ENCODE results near the gene PAPPA2. TPM values are rescaled to one million over a fixed set of nuclear protein-coding genes. Genes with fewer than 3 reads are reported as not detected.

Gene PAPPA2
- total RNA-seq, 2 experiments from 2014 or later, result 0.19 to 0.37 TPM

- no peak overlapping the region for H3K27ac Mint-ChIP-seq
Observed at GRCh38 chr1:176775378-176775777, 312.4 kb downstream of the PAPPA2 start.

GRCh38 chr1:176775996-176776395 lies 313.0 kb downstream of the PAPPA2 start:
- intact Hi-C loops (cut with micrococcal nuclease), result no loop called here
- Mint-ChIP-seq H3K9me3 (no peaks in the 10 kb centered on the region), H3K27ac (no peak overlapping the region), H3K4me3 (no peak overlapping the region), H3K36me3 (ENCODE audit: low read depth) (no peaks in the 10 kb centered on the region), H3K4me1 (ENCODE audit: low read depth) (no peaks in the 10 kb centered on the region), H3K27me3 (ENCODE audit: low read depth) (no peaks in the 10 kb centered on the region)
- no peak for DNase-seq
- CTCF ChIA-PET, result no interaction called here

More at GRCh38 chr1:176775378-176775777, 312.4 kb downstream of the PAPPA2 start:
- intact Hi-C loops (cut with micrococcal nuclease), result no loop called here
- no peak for DNase-seq
- H3K4me3 Mint-ChIP-seq, result no peak overlapping the region
- no peaks in the 10 kb centered on the region for H3K27me3 Mint-ChIP-seq (ENCODE audit: low read depth)
- no peaks in the 10 kb centered on the region for H3K36me3 Mint-ChIP-seq (ENCODE audit: low read depth)
- no peaks in the 10 kb centered on the region for H3K4me1 Mint-ChIP-seq (ENCODE audit: low read depth)
- no peaks in the 10 kb centered on the region for H3K9me3 Mint-ChIP-seq
- CTCF ChIA-PET, result no interaction called here

GRCh38 chr1:176778056-176778455 lies 315.1 kb downstream of the PAPPA2 start:
- H3K36me3 Mint-ChIP-seq (ENCODE audit: low read depth), result no peaks in the 10 kb centered on the region
- DNase-seq, result no peak
- no peaks in the 10 kb centered on the region for H3K4me1 Mint-ChIP-seq (ENCODE audit: low read depth)
- H3K27ac Mint-ChIP-seq, result no peak overlapping the region
- CTCF ChIA-PET, result interaction anchor here (0.6 kb wide), 1 partner anchor 119 kb away, joined by 3 read pairs; no protein-coding TSS in a partner anchor
- H3K9me3 Mint-ChIP-seq, result no peaks in the 10 kb centered on the region
- H3K4me3 Mint-ChIP-seq, result no peak overlapping the region
- no peaks in the 10 kb centered on the region for H3K27me3 Mint-ChIP-seq (ENCODE audit: low read depth)
- intact Hi-C loops (cut with micrococcal nuclease), result no loop called here

- no peak for DNase-seq
- Mint-ChIP-seq H3K4me3 (no peak overlapping the region), H3K27ac (no peak overlapping the region), H3K9me3 (no peaks in the 10 kb centered on the region), H3K36me3 (ENCODE audit: low read depth) (no peaks in the 10 kb centered on the region), H3K4me1 (ENCODE audit: low read depth) (no peaks in the 10 kb centered on the region), H3K27me3 (ENCODE audit: low read depth) (no peaks in the 10 kb centered on the region)
- intact Hi-C loops (cut with micrococcal nuclease), result no loop called here
- CTCF ChIA-PET, result no interaction called here
Observed at GRCh38 chr1:176779992-176780328, 317.0 kb downstream of the PAPPA2 start.

GRCh38 chr1:176783309-176783708 lies 320.3 kb downstream of the PAPPA2 start:
- no peak overlapping the region for H3K4me3 Mint-ChIP-seq
- H3K27ac Mint-ChIP-seq, result no peak overlapping the region
- H3K36me3 Mint-ChIP-seq (ENCODE audit: low read depth), result no peaks in the 10 kb centered on the region
- CTCF ChIA-PET, result no interaction called here
- no peaks in the 10 kb centered on the region for H3K4me1 Mint-ChIP-seq (ENCODE audit: low read depth)
- no peak for DNase-seq
- no peaks in the 10 kb centered on the region for H3K9me3 Mint-ChIP-seq
- intact Hi-C loops (cut with micrococcal nuclease), result no loop called here
- H3K27me3 Mint-ChIP-seq (ENCODE audit: low read depth), result no peaks in the 10 kb centered on the region

GRCh38 chr1:176785056-176785455 lies 322.1 kb downstream of the PAPPA2 start:
- H3K4me1 Mint-ChIP-seq (ENCODE audit: low read depth), result no peaks in the 10 kb centered on the region
- intact Hi-C loops (cut with micrococcal nuclease), result no loop called here

GRCh38 chr1:176785791-176786190 lies 322.8 kb downstream of the PAPPA2 start:
- no peaks in the 10 kb centered on the region for H3K36me3 Mint-ChIP-seq (ENCODE audit: low read depth)
- no peaks in the 10 kb centered on the region for H3K9me3 Mint-ChIP-seq
- no peak overlapping the region for H3K4me3 Mint-ChIP-seq
- no peaks in the 10 kb centered on the region for H3K27me3 Mint-ChIP-seq (ENCODE audit: low read depth)
- CTCF ChIA-PET, result no interaction called here
- H3K4me1 Mint-ChIP-seq (ENCODE audit: low read depth), result no peaks in the 10 kb centered on the region
- H3K27ac Mint-ChIP-seq, result no peak overlapping the region
- intact Hi-C loops (cut with micrococcal nuclease), result no loop called here
- no peak for DNase-seq

More at GRCh38 chr1:176785056-176785455, 322.1 kb downstream of the PAPPA2 start:
- H3K9me3 Mint-ChIP-seq, result no peaks in the 10 kb centered on the region
- H3K36me3 Mint-ChIP-seq (ENCODE audit: low read depth), result no peaks in the 10 kb centered on the region
- DNase-seq, result no peak
- H3K4me3 Mint-ChIP-seq, result no peak overlapping the region
- CTCF ChIA-PET, result no interaction called here
- H3K27ac Mint-ChIP-seq, result no peak overlapping the region
- no peaks in the 10 kb centered on the region for H3K27me3 Mint-ChIP-seq (ENCODE audit: low read depth)

GRCh38 chr1:176786274-176786673 lies 323.3 kb downstream of the PAPPA2 start:
- no peaks in the 10 kb centered on the region for H3K4me1 Mint-ChIP-seq (ENCODE audit: low read depth)
- H3K36me3 Mint-ChIP-seq (ENCODE audit: low read depth), result no peaks in the 10 kb centered on the region
- no peaks in the 10 kb centered on the region for H3K9me3 Mint-ChIP-seq
- H3K4me3 Mint-ChIP-seq, result no peak overlapping the region
- DNase-seq, result no peak
- intact Hi-C loops (cut with micrococcal nuclease), result no loop called here
- H3K27me3 Mint-ChIP-seq (ENCODE audit: low read depth), result no peaks in the 10 kb centered on the region
- CTCF ChIA-PET, result no interaction called here
- H3K27ac Mint-ChIP-seq, result no peak overlapping the region

- no peak for DNase-seq
- intact Hi-C loops (cut with micrococcal nuclease), result no loop called here
- Mint-ChIP-seq H3K27me3 (ENCODE audit: low read depth) (no peaks in the 10 kb centered on the region), H3K4me1 (ENCODE audit: low read depth) (no peaks in the 10 kb centered on the region), H3K4me3 (no peak overlapping the region), H3K27ac (no peak overlapping the region), H3K9me3 (peaks cover 1% of the 10 kb centered on the region), H3K36me3 (ENCODE audit: low read depth) (no peaks in the 10 kb centered on the region)
- CTCF ChIA-PET, result no interaction called here
Observed at GRCh38 chr1:176789571-176790090, 326.7 kb downstream of the PAPPA2 start.

GRCh38 chr1:176790786-176791185 lies 327.8 kb downstream of the PAPPA2 start:
- Mint-ChIP-seq H3K9me3 (peaks cover 1% of the 10 kb centered on the region), H3K4me1 (ENCODE audit: low read depth) (no peaks in the 10 kb centered on the region), H3K36me3 (ENCODE audit: low read depth) (no peaks in the 10 kb centered on the region), H3K4me3 (no peak overlapping the region), H3K27ac (no peak overlapping the region), H3K27me3 (ENCODE audit: low read depth) (no peaks in the 10 kb centered on the region)
- intact Hi-C loops (cut with micrococcal nuclease), result no loop called here
- CTCF ChIA-PET, result interaction anchor here (1.0 kb wide), 1 partner anchor 11 kb away, joined by 3 read pairs; no protein-coding TSS in a partner anchor
- DNase-seq, result no peak

GRCh38 chr1:176791906-176792305 lies 328.9 kb downstream of the PAPPA2 start:
- H3K9me3 Mint-ChIP-seq, result peaks cover 1% of the 10 kb centered on the region
- no peak for DNase-seq
- intact Hi-C loops (cut with micrococcal nuclease), result no loop called here
- CTCF ChIA-PET, result interaction anchor here (1.0 kb wide), 1 partner anchor 10 kb away, joined by 3 read pairs; no protein-coding TSS in a partner anchor
- no peaks in the 10 kb centered on the region for H3K27me3 Mint-ChIP-seq (ENCODE audit: low read depth)
- H3K4me3 Mint-ChIP-seq, result no peak overlapping the region
- no peaks in the 10 kb centered on the region for H3K36me3 Mint-ChIP-seq (ENCODE audit: low read depth)
- H3K4me1 Mint-ChIP-seq (ENCODE audit: low read depth), result no peaks in the 10 kb centered on the region
- no peak overlapping the region for H3K27ac Mint-ChIP-seq

- no peak overlapping the region for H3K4me3 Mint-ChIP-seq
- no peak for DNase-seq
- intact Hi-C loops (cut with micrococcal nuclease), result no loop called here
- H3K4me1 Mint-ChIP-seq (ENCODE audit: low read depth), result no peaks in the 10 kb centered on the region
- H3K36me3 Mint-ChIP-seq (ENCODE audit: low read depth), result no peaks in the 10 kb centered on the region
- no peaks in the 10 kb centered on the region for H3K27me3 Mint-ChIP-seq (ENCODE audit: low read depth)
- H3K9me3 Mint-ChIP-seq, result peaks cover 1% of the 10 kb centered on the region
- H3K27ac Mint-ChIP-seq, result no peak overlapping the region
- CTCF ChIA-PET, result no interaction called here
Observed at GRCh38 chr1:176794897-176795508, 332.0 kb downstream of the PAPPA2 start.

- intact Hi-C loops (cut with micrococcal nuclease), result no loop called here
- H3K27me3 Mint-ChIP-seq (ENCODE audit: low read depth), result no peaks in the 10 kb centered on the region
- no peaks in the 10 kb centered on the region for H3K4me1 Mint-ChIP-seq (ENCODE audit: low read depth)
- H3K36me3 Mint-ChIP-seq (ENCODE audit: low read depth), result no peaks in the 10 kb centered on the region
- no peak for DNase-seq
- H3K4me3 Mint-ChIP-seq, result no peak overlapping the region
- CTCF ChIA-PET, result no interaction called here
- no peak overlapping the region for H3K27ac Mint-ChIP-seq
- peaks cover 1% of the 10 kb centered on the region for H3K9me3 Mint-ChIP-seq
Observed at GRCh38 chr1:176795929-176796328, 333.0 kb downstream of the PAPPA2 start.

All from activated naive CD4-positive, alpha-beta T cell treated with anti-CD3 and anti-CD28 coated beads for 36 hours (primary cell).